NB4 (cell line): ENCODE measurements around the gene RIC8A.
A peak's percentile ranks its signal among the peaks of the same experiment; 100 is the strongest.

Experiments
- CTCF ChIP-seq: IDR thresholded peaks from one replicate; pipeline ENCODE4 v1.5.1; 2012; ENCODE audit warnings: low read depth, low read length
- MYC ChIP-seq: IDR thresholded peaks from 2 replicates; pipeline ENCODE4 v1.6.1; 2011; ENCODE audit warnings: low read depth, low read length
- POLR2A ChIP-seq: IDR thresholded peaks from 2 replicates; pipeline ENCODE4 v1.6.1; 2011; ENCODE audit warnings: mild to moderate bottlenecking; ENCODE audit not compliant: insufficient read length; ENCODE audit errors: extremely low read depth

GRCh38 chr11:235997-236773 is 28.7 kb downstream of the RIC8A start, which contains the start of gene SIRT3:
- TF ChIP-seq CTCF (no peak), MYC (no peak), POLR2A (peak; percentile 63)
